Mammary epithelial cell (primary cell): ENCODE data around the gene PIK3AP1.

Experiments used
- EZH2 ChIP-seq: IDR thresholded peaks from 2 replicates; pipeline ENCODE4 v1.6.1; 2012; ENCODE audit warnings: low read length, inconsistent platforms, borderline replicate concordance
- TF ChIP-seq, protein P1 (sequence below), 2 donors: IDR thresholded peaks in 1 of 2; conservative IDR thresholded peaks in 1 of 2; 2 replicates each; pipeline ENCODE4 v1.5.1; 2011 to 2012; ENCODE audit warnings: inconsistent platforms in 2 of 2, low read length in 2 of 2, mild to moderate bottlenecking in 2 of 2, control low read depth in 1 of 2, low read depth in 1 of 2; ENCODE audit not compliant: insufficient read depth in 1 of 2; ENCODE audit errors: extremely low read depth in 1 of 2

DNA sequence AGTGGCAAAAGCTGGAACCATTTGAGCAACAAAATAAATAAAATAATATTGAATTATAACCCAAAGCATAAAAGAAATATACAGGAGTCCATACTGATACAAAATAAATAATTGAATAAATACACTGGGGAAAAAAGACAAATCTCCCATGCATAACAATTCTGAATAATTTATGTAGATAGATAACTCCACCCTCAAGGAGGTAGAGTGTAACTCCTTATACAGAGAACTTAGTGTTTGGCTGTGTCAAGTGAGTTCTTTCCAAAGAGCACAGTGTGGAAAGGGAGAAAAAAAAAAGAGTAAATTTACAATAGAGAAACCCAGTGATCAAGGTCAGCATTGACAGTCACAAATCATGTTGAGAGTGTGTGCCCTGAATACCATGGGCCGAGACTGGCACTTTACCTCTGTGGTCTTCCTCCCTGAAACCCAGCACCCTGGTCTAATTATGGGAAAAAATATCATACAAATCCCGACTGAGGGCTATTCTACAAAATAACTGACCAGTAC, 5.5 kb downstream of the PIK3AP1 start:
- TF ChIP-seq, protein P1, sequence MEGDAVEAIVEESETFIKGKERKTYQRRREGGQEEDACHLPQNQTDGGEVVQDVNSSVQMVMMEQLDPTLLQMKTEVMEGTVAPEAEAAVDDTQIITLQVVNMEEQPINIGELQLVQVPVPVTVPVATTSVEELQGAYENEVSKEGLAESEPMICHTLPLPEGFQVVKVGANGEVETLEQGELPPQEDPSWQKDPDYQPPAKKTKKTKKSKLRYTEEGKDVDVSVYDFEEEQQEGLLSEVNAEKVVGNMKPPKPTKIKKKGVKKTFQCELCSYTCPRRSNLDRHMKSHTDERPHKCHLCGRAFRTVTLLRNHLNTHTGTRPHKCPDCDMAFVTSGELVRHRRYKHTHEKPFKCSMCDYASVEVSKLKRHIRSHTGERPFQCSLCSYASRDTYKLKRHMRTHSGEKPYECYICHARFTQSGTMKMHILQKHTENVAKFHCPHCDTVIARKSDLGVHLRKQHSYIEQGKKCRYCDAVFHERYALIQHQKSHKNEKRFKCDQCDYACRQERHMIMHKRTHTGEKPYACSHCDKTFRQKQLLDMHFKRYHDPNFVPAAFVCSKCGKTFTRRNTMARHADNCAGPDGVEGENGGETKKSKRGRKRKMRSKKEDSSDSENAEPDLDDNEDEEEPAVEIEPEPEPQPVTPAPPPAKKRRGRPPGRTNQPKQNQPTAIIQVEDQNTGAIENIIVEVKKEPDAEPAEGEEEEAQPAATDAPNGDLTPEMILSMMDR (conservative IDR thresholded peaks at IDR 0.05 in 1 of 2, IDR thresholded peaks at IDR 0.05 in 1 of 2; ENCODE audit: extremely low read depth in 1 of 2, insufficient read depth in 1 of 2, low read depth in 1 of 2, low read length in 2 of 2), result no peak
- no peak for TF ChIP-seq EZH2
